Psoas muscle (tissue), 8 donors: ENCODE results near the gene SPSB1. TPM values are rescaled to one million over a fixed set of nuclear protein-coding genes. Genes with fewer than 3 reads are reported as not detected.

ENCODE experiments used
- ATAC-seq, 4 donors: fragments of 200-7000 bp; cut with Tn5 transposase; one replicate each; pipeline ENCODE4 v1.9.1; 2020; ENCODE audit warnings: moderate library complexity in 3 of 4, mild to moderate bottlenecking in 2 of 4
- DNase-seq, 2 donors: peaks; one replicate each; pipeline ENCODE4 v3.0.0-alpha.2; 2020
- H3K27ac ChIP-seq: fragments of 200-600 bp; one replicate; pipeline ENCODE4 v1.8.0; 2022
- H3K27me3 ChIP-seq, 3 donors: fragments of 200-600 bp in 1 of 3; one replicate each; pipeline versions ENCODE4 v1.6.1 to v1.8.0; 2013 to 2022; ENCODE audit warnings: low read length in 2 of 3, mild to moderate bottlenecking in 2 of 3, moderate library complexity in 1 of 3; ENCODE audit not compliant: insufficient read depth in 3 of 3
- H3K36me3 ChIP-seq, 2 donors: fragments of 200-600 bp in 1 of 2; one replicate each; pipeline versions ENCODE4 v1.6.1 to v1.8.0; 2013 to 2022; ENCODE audit warnings: low read depth in 1 of 2, mild to moderate bottlenecking in 1 of 2, moderate library complexity in 1 of 2; ENCODE audit not compliant: insufficient read depth in 1 of 2
- H3K4me1 ChIP-seq: fragments of 200-600 bp; one replicate; pipeline ENCODE4 v1.8.0; 2022
- H3K4me3 ChIP-seq: fragments of 200-600 bp; one replicate; pipeline ENCODE4 v1.8.0; 2022; ENCODE audit warnings: mild to moderate bottlenecking
- H3K9me3 ChIP-seq: fragments of 200-600 bp; one replicate; pipeline ENCODE4 v1.8.0; 2022
- CTCF ChIP-seq: fragments of 200-600 bp; IDR thresholded peaks from one replicate; pipeline ENCODE4 v1.8.0; 2022; ENCODE audit warnings: antibody characterized with exemption
- WGBS, 3 donors: extraction: QIAGEN DNeasy Blood & Tissue Kit; methylation state at CpG; one replicate each; pipeline versions ENCODE4 v1.1.6 to v1.1.7; 2013; 5-methylcytosine and 5-hydroxymethylcytosine counted together
- intact Hi-C, 2 donors: fragments of 100-400 bp; cut with DNase I; formaldehyde crosslinking; loops; one replicate each; pipeline versions ENCODE4 v1.11.0 to v1.14.2; 2022
- polyA plus RNA-seq, 3 donors: library from polyadenylated mRNA; stranded (reverse); fragments of 200-250 nt; gene quantifications; one replicate each; pipeline ENCODE4 v1.2.3, GENCODE V29; 2013
- total RNA-seq, 4 donors: library from RNA; stranded (reverse); fragmentation: NEBNext Ultra II Directional in 2 of 4; extraction: Animal tissue kit (Norgen Biotek cat#: 25700) in 2 of 4; gene quantifications; one replicate each; pipeline versions ENCODE4 v1.2.1 to v1.2.4, GENCODE V29; 2021 to 2023
- donor health status: healthy with polysubstance abuse.
- donor health status: DM: no; HTN: no; CAD: no; lungs with moderate emphysema.
- donor health status: Bipolar disorder and iron deficiency.
- donor health status: healthy.
- donor health status: DM: yes; HTN: yes; CAD: no.
- donor health status: DM: no; HTN: no; CAD: no.
- donor health status: DM: no; HTN: no; CAD: no.
- donor health status: DM: yes; HTN: yes; CAD: no.

Gene SPSB1
- total and polyA plus RNA-seq, 7 donors, result 12.0 to 60.7 (median 31.3) TPM

- H3K4me1 ChIP-seq, result peaks cover 19% of the 10 kb centered on the region
- H3K27ac ChIP-seq, result no peak overlapping the region
- no peaks in the 10 kb centered on the region for H3K9me3 ChIP-seq
- no peak for TF ChIP-seq CTCF
- no peaks in the 10 kb centered on the region for H3K36me3 ChIP-seq
- ATAC-seq (no peak), DNase-seq (no peak)
- no peaks in the 10 kb centered on the region for H3K27me3 ChIP-seq
- 83 to 90% (median 87%) methylated on average over 7 of the region's 7 CpGs for WGBS, 3 donors
- H3K4me3 ChIP-seq, result no peak overlapping the region
- intact Hi-C loops, result no loop called here
These were observed 48.2 kb downstream of the SPSB1 start for GRCh38 chr1:9340864-9341263.

GRCh38 chr1:9341301-9341845 is 48.7 kb downstream of the SPSB1 start:
- intact Hi-C loops, result no loop called here
- H3K36me3 ChIP-seq, result no peaks in the 10 kb centered on the region
- ATAC-seq (peak in 1 of 4 donors; percentile 26), DNase-seq (no peak)
- H3K4me3 ChIP-seq, result no peak overlapping the region
- no peak overlapping the region for H3K27ac ChIP-seq
- no peaks in the 10 kb centered on the region for H3K27me3 ChIP-seq
- peaks cover 20% of the 10 kb centered on the region for H3K4me1 ChIP-seq
- no peak for TF ChIP-seq CTCF
- H3K9me3 ChIP-seq, result no peaks in the 10 kb centered on the region
- WGBS, 3 donors, result 64 to 84% (median 75%) methylated on average over 13 of the region's 13 CpGs

- intact Hi-C loops, result no loop called here
- H3K27ac ChIP-seq, result no peak overlapping the region
- 98 to 99% (median 98%) methylated on average over 6 of the region's 6 CpGs for WGBS, 3 donors
- no peaks in the 10 kb centered on the region for H3K9me3 ChIP-seq
- ATAC-seq (no peak), DNase-seq (no peak)
- peaks cover 20% of the 10 kb centered on the region for H3K4me1 ChIP-seq
- H3K36me3 ChIP-seq, result no peaks in the 10 kb centered on the region
- no peak overlapping the region for H3K4me3 ChIP-seq
- H3K27me3 ChIP-seq, result no peaks in the 10 kb centered on the region
- no peak for TF ChIP-seq CTCF
These were observed 50.6 kb downstream of the SPSB1 start for GRCh38 chr1:9343269-9343668.

- H3K4me3 ChIP-seq, result no peak overlapping the region
- WGBS, 3 donors, result 49 to 73% (median 52%) methylated on average over 13 of the region's 13 CpGs
- TF ChIP-seq CTCF, result no peak
- H3K27ac ChIP-seq, result no peak overlapping the region
- no peaks in the 10 kb centered on the region for H3K36me3 ChIP-seq
- H3K27me3 ChIP-seq, result no peaks in the 10 kb centered on the region
- intact Hi-C loops, result no loop called here
- H3K4me1 ChIP-seq, result peaks cover 20% of the 10 kb centered on the region
- no peaks in the 10 kb centered on the region for H3K9me3 ChIP-seq
- ATAC-seq (peak; percentile 25 to 46 (median 42)), DNase-seq (no peak)
These were observed 51.9 kb downstream of the SPSB1 start for GRCh38 chr1:9344426-9345200.
